ENCODE data around the gene TFPI. TPM values are rescaled to one million over a fixed set of nuclear protein-coding genes. Genes with fewer than 3 reads are reported as not detected.

TFPI gene
- total RNA-seq (2021; ENCODE audit: unreplicated experiment) (29.1 TPM), Bru-seq, nascent RNA (percentile 78 among the genes with signal in this experiment), BruChase-seq, experiment 1, labeled RNA remaining after a 6-hour chase (percentile 78 among the genes with signal in this experiment), BruChase-seq, experiment 2, labeled RNA remaining after a 2-hour chase (percentile 65 among the genes with signal in this experiment)
- polyA plus RNA-seq (2012): 6.9 and 8.7 TPM in 2 replicates
- long read RNA-seq, transcript TFPI-201 (8 exons, 3,885 nt): major isoform, 15 of 27 reads
- long read RNA-seq, partial matches to known transcripts: 0 of 27 reads
- long read RNA-seq, other reads (novel, unspliced or antisense): 11 of 27 reads

DNA sequence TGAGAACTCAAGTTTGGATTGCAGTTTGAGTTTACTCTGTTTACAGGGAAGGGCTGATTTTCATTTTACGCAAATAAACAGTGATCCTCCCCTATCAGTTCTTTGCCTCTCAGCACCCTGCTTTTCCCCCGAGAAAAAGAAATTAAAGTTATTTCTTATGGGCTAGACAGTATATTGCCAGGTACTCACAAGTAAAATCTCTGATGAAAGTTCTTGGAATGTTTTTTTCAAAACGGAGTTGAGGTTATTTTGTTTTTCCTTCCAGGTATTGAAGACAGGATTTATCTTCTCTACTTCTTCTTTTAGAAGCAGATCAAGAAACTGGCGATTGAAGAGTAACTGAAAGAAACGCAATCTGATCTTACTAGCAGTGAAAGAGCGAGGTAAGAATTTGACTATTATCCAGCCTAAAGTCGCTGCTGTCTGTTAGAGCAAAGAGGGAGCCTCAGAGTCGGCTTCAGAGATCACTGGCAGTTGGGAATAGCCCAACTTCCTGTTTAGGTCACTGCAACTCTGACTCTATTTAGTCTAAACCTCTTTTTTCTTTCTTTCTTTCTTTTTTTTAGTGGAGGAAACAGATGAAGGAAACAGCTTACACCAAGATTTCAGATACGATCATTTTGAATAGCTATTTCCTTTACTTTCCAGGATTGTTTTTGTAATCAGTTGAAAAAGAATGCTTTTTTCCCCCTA is at the start of gene TFPI:
TSS of gene TFPI (minus strand) at position 425 of the 693 bp plus-strand sequence. CDS start 50,667 bp downstream, outside the sequence.
- peak within 1 kb of the TSS; percentile 85 for H3K4me2 ChIP-seq (ENCODE audit: low read length)
- H3K4me1 ChIP-seq (ENCODE audit: control insufficient read depth in 1 of 2, insufficient read depth in 2 of 2, low read length in 2 of 2): peaks cover 12 to 47% of the 10 kb centered on the region in 2 experiments; a peak in 3 of 4 replicates
- H2AFZ ChIP-seq (ENCODE audit: low read depth, low read length, poor library complexity, severe bottlenecking): peak within 1 kb of the TSS; percentile 93
- POLR2A ChIA-PET: interaction anchor here (1.3 kb wide), 1 partner anchor 9 kb away, joined by 5 read pairs; no protein-coding TSS in a partner anchor
- TF ChIP-seq TCF7L2 (IDR thresholded peaks at IDR 0.05; ENCODE audit: borderline replicate concordance, extremely low read depth, insufficient read depth, insufficient read length) (no peak), POLR2AphosphoS5 (IDR thresholded peaks at IDR 0.05; ENCODE audit: low read depth, low read length) (peak; percentile 65), ZFX (IDR thresholded peaks at IDR 0.05) (no peak), CBX3 (IDR thresholded peaks at IDR 0.05; ENCODE audit: low read depth) (no peak), YY1 (IDR thresholded peaks at IDR 0.05; ENCODE audit: extremely low read depth, insufficient replicate concordance, low read depth, low read length) (no peak), SP1 (IDR thresholded peaks at IDR 0.05; ENCODE audit: low read depth) (no peak), ELF1 (IDR thresholded peaks at IDR 0.05; ENCODE audit: borderline replicate concordance, low read depth) (peak; percentile 40), CEBPB (IDR thresholded peaks at IDR 0.05; ENCODE audit: low read depth) (no peak), EZH2 (IDR thresholded peaks at IDR 0.05) (no peak)
- TF ChIP-seq, protein P1, sequence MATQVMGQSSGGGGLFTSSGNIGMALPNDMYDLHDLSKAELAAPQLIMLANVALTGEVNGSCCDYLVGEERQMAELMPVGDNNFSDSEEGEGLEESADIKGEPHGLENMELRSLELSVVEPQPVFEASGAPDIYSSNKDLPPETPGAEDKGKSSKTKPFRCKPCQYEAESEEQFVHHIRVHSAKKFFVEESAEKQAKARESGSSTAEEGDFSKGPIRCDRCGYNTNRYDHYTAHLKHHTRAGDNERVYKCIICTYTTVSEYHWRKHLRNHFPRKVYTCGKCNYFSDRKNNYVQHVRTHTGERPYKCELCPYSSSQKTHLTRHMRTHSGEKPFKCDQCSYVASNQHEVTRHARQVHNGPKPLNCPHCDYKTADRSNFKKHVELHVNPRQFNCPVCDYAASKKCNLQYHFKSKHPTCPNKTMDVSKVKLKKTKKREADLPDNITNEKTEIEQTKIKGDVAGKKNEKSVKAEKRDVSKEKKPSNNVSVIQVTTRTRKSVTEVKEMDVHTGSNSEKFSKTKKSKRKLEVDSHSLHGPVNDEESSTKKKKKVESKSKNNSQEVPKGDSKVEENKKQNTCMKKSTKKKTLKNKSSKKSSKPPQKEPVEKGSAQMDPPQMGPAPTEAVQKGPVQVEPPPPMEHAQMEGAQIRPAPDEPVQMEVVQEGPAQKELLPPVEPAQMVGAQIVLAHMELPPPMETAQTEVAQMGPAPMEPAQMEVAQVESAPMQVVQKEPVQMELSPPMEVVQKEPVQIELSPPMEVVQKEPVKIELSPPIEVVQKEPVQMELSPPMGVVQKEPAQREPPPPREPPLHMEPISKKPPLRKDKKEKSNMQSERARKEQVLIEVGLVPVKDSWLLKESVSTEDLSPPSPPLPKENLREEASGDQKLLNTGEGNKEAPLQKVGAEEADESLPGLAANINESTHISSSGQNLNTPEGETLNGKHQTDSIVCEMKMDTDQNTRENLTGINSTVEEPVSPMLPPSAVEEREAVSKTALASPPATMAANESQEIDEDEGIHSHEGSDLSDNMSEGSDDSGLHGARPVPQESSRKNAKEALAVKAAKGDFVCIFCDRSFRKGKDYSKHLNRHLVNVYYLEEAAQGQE (IDR thresholded peaks at IDR 0.05; ENCODE audit: low read depth): no peak
- TF ChIP-seq, protein P2, sequence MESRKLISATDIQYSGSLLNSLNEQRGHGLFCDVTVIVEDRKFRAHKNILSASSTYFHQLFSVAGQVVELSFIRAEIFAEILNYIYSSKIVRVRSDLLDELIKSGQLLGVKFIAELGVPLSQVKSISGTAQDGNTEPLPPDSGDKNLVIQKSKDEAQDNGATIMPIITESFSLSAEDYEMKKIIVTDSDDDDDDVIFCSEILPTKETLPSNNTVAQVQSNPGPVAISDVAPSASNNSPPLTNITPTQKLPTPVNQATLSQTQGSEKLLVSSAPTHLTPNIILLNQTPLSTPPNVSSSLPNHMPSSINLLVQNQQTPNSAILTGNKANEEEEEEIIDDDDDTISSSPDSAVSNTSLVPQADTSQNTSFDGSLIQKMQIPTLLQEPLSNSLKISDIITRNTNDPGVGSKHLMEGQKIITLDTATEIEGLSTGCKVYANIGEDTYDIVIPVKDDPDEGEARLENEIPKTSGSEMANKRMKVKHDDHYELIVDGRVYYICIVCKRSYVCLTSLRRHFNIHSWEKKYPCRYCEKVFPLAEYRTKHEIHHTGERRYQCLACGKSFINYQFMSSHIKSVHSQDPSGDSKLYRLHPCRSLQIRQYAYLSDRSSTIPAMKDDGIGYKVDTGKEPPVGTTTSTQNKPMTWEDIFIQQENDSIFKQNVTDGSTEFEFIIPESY (IDR thresholded peaks at IDR 0.05; ENCODE audit: extremely low read depth, insufficient replicate concordance, low read length): no peak
- TF ChIP-seq, protein P3, sequence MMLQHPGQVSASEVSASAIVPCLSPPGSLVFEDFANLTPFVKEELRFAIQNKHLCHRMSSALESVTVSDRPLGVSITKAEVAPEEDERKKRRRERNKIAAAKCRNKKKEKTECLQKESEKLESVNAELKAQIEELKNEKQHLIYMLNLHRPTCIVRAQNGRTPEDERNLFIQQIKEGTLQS (IDR thresholded peaks at IDR 0.05): no peak
- peak within 1 kb of the TSS; percentile 44 for H3K27ac ChIP-seq (ENCODE audit: low read depth, low read length)
- peak within 1 kb of the TSS; percentile 69 for H3K9ac ChIP-seq (ENCODE audit: low read length)
- TSS peak; percentile 73 for BruUV-seq (replicated peaks)
- DNase-seq (ENCODE audit: low read depth, low spot score): no peak
- H3K79me2 ChIP-seq (ENCODE audit: insufficient read depth, low read length): peaks cover 16% of the 10 kb centered on the region; the same call in 1 of the 2 replicates
- RAD21 ChIA-PET (ENCODE audit: low non-redundant PET in 1 of 2, low total read pairs in 2 of 2, uncharacterized antibody in 2 of 2, unreplicated experiment in 2 of 2): no interaction called here
- H3K9me2 ChIP-seq (ENCODE audit: insufficient read depth): no peaks in the 10 kb centered on the region
- no peaks in the 10 kb centered on the region for H3K36me3 ChIP-seq (ENCODE audit: control insufficient read depth in 1 of 2, insufficient read depth in 2 of 2, low read length in 2 of 2)
- intact Hi-C loops (cut with micrococcal nuclease): no loop called here
- CTCF ChIA-PET: interaction anchor here (1.0 kb wide), 1 partner anchor 54 kb away, joined by 4 read pairs; no protein-coding TSS in a partner anchor
- peak; percentile 81 for ATAC-seq
- H4K20me1 ChIP-seq (ENCODE audit: insufficient read depth): no peaks in the 10 kb centered on the region
- peak within 1 kb of the TSS; percentile 55 to 65 for H3K4me3 ChIP-seq (replicated peaks in 1 of 2; ENCODE audit: low read depth in 1 of 2, low read length in 2 of 2)
- H3K9me3 ChIP-seq (ENCODE audit: control insufficient read depth in 1 of 2, insufficient read depth in 1 of 2, low read depth in 1 of 2, low read length in 2 of 2): no peaks in the 10 kb centered on the region
- H3K27me3 ChIP-seq (ENCODE audit: insufficient read depth, low read length): no peaks in the 10 kb centered on the region

All from HCT116 (cell line).